HUES64 (cell line): ENCODE results near the gene GCNT2.
"Not testable (repeated sequence)": the region's sequence is repeated elsewhere in the genome, so short reads cannot be mapped to it uniquely, and the experiment has no call there.

Source experiments
- H3K27ac ChIP-seq: 2 replicates; pipeline ENCODE4 v1.7.0; 2013; ENCODE audit warnings: low read depth, low read length, inconsistent platforms
- H3K27me3 ChIP-seq: 2 replicates; pipeline ENCODE4 v1.6.1; 2013; ENCODE audit warnings: mild to moderate bottlenecking, low read length; ENCODE audit not compliant: insufficient read depth
- H3K36me3 ChIP-seq: 2 replicates; pipeline ENCODE4 v1.6.1; 2013; ENCODE audit warnings: mild to moderate bottlenecking, low read length; ENCODE audit not compliant: insufficient read depth
- H3K4me1 ChIP-seq: 2 replicates; pipeline ENCODE4 v1.6.1; 2013; ENCODE audit warnings: mild to moderate bottlenecking, low read length, moderate library complexity; ENCODE audit not compliant: insufficient read depth
- H3K4me3 ChIP-seq: 2 replicates; pipeline ENCODE4 v1.5.1; 2013; ENCODE audit warnings: mild to moderate bottlenecking, low read length, moderate library complexity
- H3K9ac ChIP-seq: 2 replicates; pipeline ENCODE4 v1.6.1; 2013; ENCODE audit warnings: mild to moderate bottlenecking, low read depth, low read length
- H3K9me3 ChIP-seq: 2 replicates; pipeline ENCODE4 v1.6.1; 2013; ENCODE audit warnings: low read depth, low read length; ENCODE audit not compliant: insufficient read depth
- WGBS: fragments of 150-250, 120-280 bp; methylation state at CpG from one replicate; pipeline ENCODE4 v1.1.7; 2013; ENCODE audit warnings: missing lambda C conversion rate; 5-methylcytosine and 5-hydroxymethylcytosine counted together

Gene GCNT2

GRCh38 chr6:10633216-10633615, 112.1 kb downstream of the GCNT2 start:
- Histone ChIP-seq H3K27ac (peak overlapping the region; percentile 24; the same call in 1 of the 2 replicates), H3K9ac (no peak overlapping the region), H3K9me3 (no peaks in the 10 kb centered on the region), H3K4me3 (no peak overlapping the region), H3K27me3 (no peaks in the 10 kb centered on the region), H3K36me3 (peaks cover 5% of the 10 kb centered on the region), H3K4me1 (peaks cover 11% of the 10 kb centered on the region)
- WGBS: 77% methylated on average over 1 of the region's 1 CpG

GRCh38 chr6:10640412-10640811, 119.3 kb downstream of the GCNT2 start:
- 0 out of 2 replicates have a peak, but pooled peaks cover 7% of the 10 kb centered on the region for H3K4me1 ChIP-seq
- no peaks in the 10 kb centered on the region for H3K9me3 ChIP-seq
- H3K9ac ChIP-seq: no peak overlapping the region
- H3K4me3 ChIP-seq: no peak overlapping the region
- no peaks in the 10 kb centered on the region for H3K27me3 ChIP-seq
- no peaks in the 10 kb centered on the region for H3K36me3 ChIP-seq
- WGBS: 96% methylated on average over 8 of the region's 8 CpGs
- no peak overlapping the region for H3K27ac ChIP-seq

- WGBS: 87% methylated on average over 3 of the region's 3 CpGs
- H3K4me1 ChIP-seq: 0 out of 2 replicates have a peak, but pooled peaks cover 7% of the 10 kb centered on the region
- no peak overlapping the region for H3K27ac ChIP-seq
- H3K9me3 ChIP-seq: no peaks in the 10 kb centered on the region
- no peaks in the 10 kb centered on the region for H3K27me3 ChIP-seq
- no peaks in the 10 kb centered on the region for H3K36me3 ChIP-seq
- H3K4me3 ChIP-seq: no peak overlapping the region
- no peak overlapping the region for H3K9ac ChIP-seq
Observed at GRCh38 chr6:10641528-10641927, 120.4 kb downstream of the GCNT2 start.

GRCh38 chr6:10643201-10643651, 122.1 kb downstream of the GCNT2 start:
- H3K9me3 ChIP-seq: no peaks in the 10 kb centered on the region
- H3K27ac ChIP-seq: no peak overlapping the region
- no peaks in the 10 kb centered on the region for H3K36me3 ChIP-seq
- H3K9ac ChIP-seq: no peak overlapping the region
- no peaks in the 10 kb centered on the region for H3K27me3 ChIP-seq
- 0 out of 2 replicates have a peak, but pooled peaks cover 7% of the 10 kb centered on the region for H3K4me1 ChIP-seq
- 96% methylated on average over 3 of the region's 3 CpGs for WGBS
- no peak overlapping the region for H3K4me3 ChIP-seq

GRCh38 chr6:10644225-10644624, 123.1 kb downstream of the GCNT2 start:
- H3K4me1 ChIP-seq: 0 out of 2 replicates have a peak, but pooled peaks cover 7% of the 10 kb centered on the region
- no peaks in the 10 kb centered on the region for H3K9me3 ChIP-seq
- WGBS: 98% methylated on average over 1 of the region's 1 CpG
- H3K4me3 ChIP-seq: no peak overlapping the region
- no peak overlapping the region for H3K27ac ChIP-seq
- no peak overlapping the region for H3K9ac ChIP-seq
- no peaks in the 10 kb centered on the region for H3K27me3 ChIP-seq
- H3K36me3 ChIP-seq: no peaks in the 10 kb centered on the region

GRCh38 chr6:10655508-10656055, 134.4 kb downstream of the GCNT2 start:
- no peaks in the 10 kb centered on the region for H3K4me1 ChIP-seq
- H3K4me3 ChIP-seq: no peak overlapping the region
- no peak overlapping the region for H3K27ac ChIP-seq
- H3K9ac ChIP-seq: no peak overlapping the region
- WGBS: 92% methylated on average over 12 of the region's 12 CpGs
- H3K27me3 ChIP-seq: no peaks in the 10 kb centered on the region
- no peaks in the 10 kb centered on the region for H3K9me3 ChIP-seq
- H3K36me3 ChIP-seq: no peaks in the 10 kb centered on the region

- Histone ChIP-seq H3K4me3 (no peak overlapping the region), H3K9ac (no peak overlapping the region), H3K27ac (no peak overlapping the region), H3K27me3 (no peaks in the 10 kb centered on the region), H3K4me1 (no peaks in the 10 kb centered on the region), H3K36me3 (no peaks in the 10 kb centered on the region), H3K9me3 (no peaks in the 10 kb centered on the region)
- 89% methylated on average over 24 of the region's 24 CpGs for WGBS
Observed at GRCh38 chr6:10658910-10659698, 138.0 kb downstream of the GCNT2 start.

GRCh38 chr6:10659699-10660348, 138.7 kb downstream of the GCNT2 start:
- Histone ChIP-seq H3K4me1 (no peaks in the 10 kb centered on the region), H3K36me3 (no peaks in the 10 kb centered on the region), H3K9me3 (no peaks in the 10 kb centered on the region), H3K9ac (no peak overlapping the region), H3K4me3 (no peak overlapping the region), H3K27ac (no peak overlapping the region), H3K27me3 (no peaks in the 10 kb centered on the region)
- 89% methylated on average over 48 of the region's 48 CpGs for WGBS

GRCh38 chr6:10660431-10661191, 139.5 kb downstream of the GCNT2 start:
- not testable (repeated sequence) for H3K9ac ChIP-seq, H3K36me3 ChIP-seq, H3K27ac ChIP-seq, H3K4me3 ChIP-seq, H3K4me1 ChIP-seq, H3K9me3 ChIP-seq, H3K27me3 ChIP-seq
- 97% methylated on average over 11 of the region's 11 CpGs for WGBS

- no peak overlapping the region for H3K4me3 ChIP-seq
- H3K9me3 ChIP-seq: no peaks in the 10 kb centered on the region
Observed at GRCh38 chr6:10662207-10662606, 141.1 kb downstream of the GCNT2 start.

GRCh38 chr6:10662742-10663141, 141.6 kb downstream of the GCNT2 start:
- Histone ChIP-seq H3K9ac (no peak overlapping the region), H3K36me3 (no peaks in the 10 kb centered on the region), H3K27me3 (no peaks in the 10 kb centered on the region), H3K4me1 (no peaks in the 10 kb centered on the region), H3K4me3 (no peak overlapping the region), H3K27ac (no peak overlapping the region), H3K9me3 (no peaks in the 10 kb centered on the region)
- 95% methylated on average over 2 of the region's 2 CpGs for WGBS

More at GRCh38 chr6:10662207-10662606, 141.1 kb downstream of the GCNT2 start:
- Histone ChIP-seq H3K36me3 (no peaks in the 10 kb centered on the region), H3K9ac (no peak overlapping the region), H3K27me3 (no peaks in the 10 kb centered on the region), H3K27ac (no peak overlapping the region), H3K4me1 (no peaks in the 10 kb centered on the region)
- 94% methylated on average over 8 of the region's 8 CpGs for WGBS
